Activated B cell treated with CpG ODN at 0.5 μM for 24 hours (primary cell): Measurements from ENCODE around the gene SLC10A7. TPM values are rescaled to one million over a fixed set of nuclear protein-coding genes. Genes with fewer than 3 reads are reported as not detected.

ENCODE experiments used
- ATAC-seq: fragments of 200-7000 bp; cut with Tn5 transposase; one replicate; pipeline ENCODE4 v1.10.0; 2021; ENCODE audit warnings: low read depth, mild to moderate bottlenecking, moderate library complexity
- CTCF ChIA-PET: fragments of 350-600 bp; sonication (Branson Sonifier 250); formaldehyde crosslinking; loops from one replicate; lab custom pipeline; 2021; ENCODE audit warnings: antibody characterized with exemption; lab: Charles Lee
- POLR2A ChIA-PET: fragments of 350-600 bp; sonication (Branson Sonifier 250); formaldehyde crosslinking; loops from one replicate; lab custom pipeline; 2021; ENCODE audit warnings: antibody characterized with exemption; lab: Charles Lee
- DNase-seq: peaks from one replicate; pipeline ENCODE4 v3.0.0; 2022
- H3K27ac Mint-ChIP-seq: one replicate; pipeline ENCODE4 v1.8.0; 2020; ENCODE audit warnings: mixed read lengths
- H3K27me3 Mint-ChIP-seq: one replicate; pipeline ENCODE4 v1.8.0; 2021; ENCODE audit warnings: mixed read lengths
- H3K36me3 Mint-ChIP-seq: one replicate; pipeline ENCODE4 v1.8.0; 2021; ENCODE audit warnings: low read depth, mixed read lengths
- H3K4me1 Mint-ChIP-seq: one replicate; pipeline ENCODE4 v1.8.0; 2021; ENCODE audit warnings: mixed read lengths
- H3K4me3 Mint-ChIP-seq: one replicate; pipeline ENCODE4 v1.8.0; 2020; ENCODE audit warnings: mild to moderate bottlenecking, mixed read lengths
- H3K9me3 Mint-ChIP-seq: one replicate; pipeline ENCODE4 v1.8.0; 2020; ENCODE audit warnings: mixed read lengths
- CTCF ChIP-seq: fragments of 200-600 bp; IDR thresholded peaks from one replicate; pipeline ENCODE4 v1.8.0; 2022; ENCODE audit warnings: antibody characterized with exemption, mild to moderate bottlenecking
- intact Hi-C: fragments of 100-400 bp; cut with micrococcal nuclease; formaldehyde crosslinking; loops from one replicate; pipeline ENCODE4 v1.15.1; 2024
- total RNA-seq: library from RNA; stranded (reverse); gene quantifications from 2 replicates; pipeline ENCODE4 v1.2.3, GENCODE V29; 2022

SLC10A7 gene
- total RNA-seq, 1 donor from 2014 or later, result 16.3 TPM

DNA sequence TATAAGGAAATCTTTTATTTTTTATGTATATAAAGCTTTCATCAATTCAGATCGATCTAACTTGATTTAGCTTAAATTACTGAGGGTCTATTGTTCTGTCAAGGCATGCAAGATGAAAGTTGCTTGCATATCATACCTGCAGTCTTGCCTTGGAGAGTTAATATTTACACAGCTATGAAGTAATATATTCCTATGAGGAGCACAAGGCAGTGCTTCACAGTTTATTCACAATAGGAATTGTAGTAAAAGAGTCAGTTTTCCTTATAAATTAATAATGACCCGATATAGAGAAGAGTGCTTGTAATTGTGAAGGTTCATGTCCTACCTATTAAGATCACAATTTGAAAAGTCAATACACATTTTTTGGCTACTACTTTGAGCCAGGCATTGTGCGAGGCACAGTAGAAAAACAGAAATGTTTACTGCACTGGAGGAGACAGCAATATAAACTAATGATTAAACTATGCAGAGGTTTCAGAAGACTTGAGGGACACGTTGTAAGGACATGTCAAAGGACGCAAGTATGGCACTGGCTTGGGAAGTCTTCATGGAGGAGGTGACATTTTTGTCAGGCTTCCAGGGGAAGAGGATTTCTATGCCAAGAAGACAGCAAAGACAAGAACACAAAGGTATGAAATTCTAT lies 268.6 kb downstream of the SLC10A7 start:
- ATAC-seq (no peak), DNase-seq (no peak)
- peaks cover 20% of the 10 kb centered on the region for H3K36me3 Mint-ChIP-seq
- H3K27ac Mint-ChIP-seq, result no peak overlapping the region
- intact Hi-C loops, result no loop called here
- TF ChIP-seq CTCF, result no peak
- no peaks in the 10 kb centered on the region for H3K9me3 Mint-ChIP-seq
- ChIA-PET CTCF (no interaction called here), POLR2A (no interaction called here)
- H3K4me3 Mint-ChIP-seq, result no peak overlapping the region
- no peaks in the 10 kb centered on the region for H3K4me1 Mint-ChIP-seq
- H3K27me3 Mint-ChIP-seq, result no peaks in the 10 kb centered on the region

GRCh38 chr4:146247356-146247755 lies 274.4 kb downstream of the SLC10A7 start:
- no peaks in the 10 kb centered on the region for H3K27me3 Mint-ChIP-seq
- TF ChIP-seq CTCF, result no peak
- POLR2A ChIA-PET, result no interaction called here
- DNase-seq (no peak), ATAC-seq (no peak)
- H3K27ac Mint-ChIP-seq, result no peak overlapping the region
- peaks cover 2% of the 10 kb centered on the region for H3K36me3 Mint-ChIP-seq
- H3K4me1 Mint-ChIP-seq, result peaks cover 9% of the 10 kb centered on the region
- no peaks in the 10 kb centered on the region for H3K9me3 Mint-ChIP-seq
- CTCF ChIA-PET, result no interaction called here
- intact Hi-C loops, result no loop called here
- no peak overlapping the region for H3K4me3 Mint-ChIP-seq

- H3K27me3 Mint-ChIP-seq, result no peaks in the 10 kb centered on the region
Measured at GRCh38 chr4:146246381-146246780, 275.4 kb downstream of the SLC10A7 start.

GRCh38 chr4:146245850-146246249 lies 275.9 kb downstream of the SLC10A7 start:
- DNase-seq (no peak), ATAC-seq (no peak)
- TF ChIP-seq CTCF, result no peak
- Mint-ChIP-seq H3K9me3 (no peaks in the 10 kb centered on the region), H3K4me3 (no peak overlapping the region), H3K27ac (no peak overlapping the region), H3K27me3 (no peaks in the 10 kb centered on the region), H3K4me1 (peaks cover 12% of the 10 kb centered on the region), H3K36me3 (no peaks in the 10 kb centered on the region)
- CTCF ChIA-PET, result no interaction called here
- POLR2A ChIA-PET, result no interaction called here
- intact Hi-C loops, result no loop called here

More at GRCh38 chr4:146246381-146246780, 275.4 kb downstream of the SLC10A7 start:
- no peaks in the 10 kb centered on the region for H3K9me3 Mint-ChIP-seq
- ChIA-PET CTCF (no interaction called here), POLR2A (no interaction called here)
- no peak for ATAC-seq
- intact Hi-C loops, result no loop called here
- H3K4me3 Mint-ChIP-seq, result no peak overlapping the region
- peaks cover 12% of the 10 kb centered on the region for H3K4me1 Mint-ChIP-seq
- TF ChIP-seq CTCF, result no peak
- H3K36me3 Mint-ChIP-seq, result no peaks in the 10 kb centered on the region
- no peak for DNase-seq
- no peak overlapping the region for H3K27ac Mint-ChIP-seq

DNA sequence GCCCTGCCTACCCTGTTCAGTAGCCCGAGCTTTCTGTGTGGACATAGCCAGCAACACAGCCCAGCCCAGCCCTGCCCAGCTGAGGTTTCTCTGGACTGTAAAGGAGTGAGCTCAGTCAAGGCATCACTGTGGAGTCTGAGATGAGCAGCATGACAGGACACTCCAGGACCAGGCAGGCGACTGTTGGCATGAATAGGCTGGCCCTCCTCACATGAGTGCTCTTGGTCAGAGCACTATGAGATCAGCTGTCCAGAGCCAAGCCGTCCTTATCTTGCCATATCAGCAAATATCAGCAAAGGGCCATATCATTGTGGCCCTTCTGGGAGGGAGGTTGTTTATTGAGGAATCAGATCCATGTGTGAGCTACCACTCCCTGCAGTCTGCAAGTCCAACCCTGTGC lies 276.5 kb downstream of the SLC10A7 start:
- Mint-ChIP-seq H3K27ac (no peak overlapping the region), H3K4me1 (peaks cover 12% of the 10 kb centered on the region), H3K36me3 (no peaks in the 10 kb centered on the region), H3K9me3 (no peaks in the 10 kb centered on the region), H3K4me3 (no peak overlapping the region), H3K27me3 (no peaks in the 10 kb centered on the region)
- intact Hi-C loops, result no loop called here
- TF ChIP-seq CTCF, result no peak
- ChIA-PET CTCF (no interaction called here), POLR2A (no interaction called here)
- ATAC-seq (no peak), DNase-seq (no peak)
